ENCODE measurements around the gene MIER2. TPM values are rescaled to one million over a fixed set of nuclear protein-coding genes. Genes with fewer than 3 reads are reported as not detected.
A peak's percentile ranks its signal among the peaks of the same experiment; 100 is the strongest.

The MIER2 gene
- total RNA-seq, 2 experiments from 2014 or later, result 9.5 to 11.5 TPM

DNA sequence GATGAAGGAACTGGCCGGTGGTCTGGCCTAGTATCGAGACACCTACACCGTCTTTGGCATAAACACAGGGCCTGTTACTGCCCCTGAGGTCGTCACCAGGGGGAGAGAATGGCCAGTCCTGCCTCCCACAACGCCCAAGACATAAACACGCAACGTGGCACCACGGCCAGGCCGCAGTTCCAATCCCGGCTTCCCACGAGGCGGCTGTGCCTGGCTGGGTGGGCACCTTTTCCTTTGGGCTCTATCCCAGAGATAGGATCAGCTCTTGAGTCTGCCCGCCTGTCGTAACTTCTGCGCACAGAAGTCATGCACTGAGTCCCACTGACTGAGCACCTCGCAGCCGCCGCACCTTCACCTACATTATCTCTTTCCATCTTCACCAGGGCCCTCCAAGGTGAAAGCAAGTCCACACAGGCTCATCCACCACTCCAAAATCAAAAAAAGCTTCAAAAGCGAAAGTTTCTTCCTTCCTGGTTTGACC, 1.1 kb downstream of the MIER2 start:
- Histone ChIP-seq H3K9me3 (ENCODE audit: control insufficient read depth in 1 of 2, insufficient read depth in 1 of 2, low read length in 2 of 2) (peaks cover 0 to 14% of the 10 kb centered on the region in 2 experiments), H3K36me3 (ENCODE audit: insufficient read depth, low read length) (peaks cover 10% of the 10 kb centered on the region), H3K27ac (ENCODE audit: low read depth in 1 of 2, low read length in 2 of 2) (no peak overlapping the region), H3K27me3 (ENCODE audit: control insufficient read depth in 1 of 2, insufficient read depth in 2 of 2, low read length in 2 of 2) (no peaks in the 10 kb centered on the region), H3K4me3 (ENCODE audit: low read length) (peak overlapping the region; percentile 59), H3K4me1 (ENCODE audit: insufficient read depth, low read length) (peaks cover 46% of the 10 kb centered on the region)
- DNase-seq, result peak in 1 of 14 experiments; percentile 17
- TF ChIP-seq, protein P1, sequence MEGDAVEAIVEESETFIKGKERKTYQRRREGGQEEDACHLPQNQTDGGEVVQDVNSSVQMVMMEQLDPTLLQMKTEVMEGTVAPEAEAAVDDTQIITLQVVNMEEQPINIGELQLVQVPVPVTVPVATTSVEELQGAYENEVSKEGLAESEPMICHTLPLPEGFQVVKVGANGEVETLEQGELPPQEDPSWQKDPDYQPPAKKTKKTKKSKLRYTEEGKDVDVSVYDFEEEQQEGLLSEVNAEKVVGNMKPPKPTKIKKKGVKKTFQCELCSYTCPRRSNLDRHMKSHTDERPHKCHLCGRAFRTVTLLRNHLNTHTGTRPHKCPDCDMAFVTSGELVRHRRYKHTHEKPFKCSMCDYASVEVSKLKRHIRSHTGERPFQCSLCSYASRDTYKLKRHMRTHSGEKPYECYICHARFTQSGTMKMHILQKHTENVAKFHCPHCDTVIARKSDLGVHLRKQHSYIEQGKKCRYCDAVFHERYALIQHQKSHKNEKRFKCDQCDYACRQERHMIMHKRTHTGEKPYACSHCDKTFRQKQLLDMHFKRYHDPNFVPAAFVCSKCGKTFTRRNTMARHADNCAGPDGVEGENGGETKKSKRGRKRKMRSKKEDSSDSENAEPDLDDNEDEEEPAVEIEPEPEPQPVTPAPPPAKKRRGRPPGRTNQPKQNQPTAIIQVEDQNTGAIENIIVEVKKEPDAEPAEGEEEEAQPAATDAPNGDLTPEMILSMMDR (IDR thresholded peaks at IDR 0.05), result no peak
- no peak for ATAC-seq (ENCODE audit: poor library complexity)
- ChIA-PET POLR2A (no interaction called here), CTCF (interaction anchor here (1.1 to 1.7 kb wide), 2 partner anchors 163 to 167 kb away, joined by 3 to 5 read pairs; no protein-coding TSS in a partner anchor)
- Mint-ChIP-seq H3K27ac (peak overlapping the region; percentile 63), H3K9me3 (no peaks in the 10 kb centered on the region), H3K36me3 (ENCODE audit: low read depth) (peaks cover 21% of the 10 kb centered on the region), H3K4me3 (peak overlapping the region; percentile 80), H3K27me3 (no peaks in the 10 kb centered on the region), H3K4me1 (ENCODE audit: low read depth) (peaks cover 64% of the 10 kb centered on the region)
- intact Hi-C loops (cut with DNase I, micrococcal nuclease), result loop anchor here in 1 of 2 experiments (5.0 kb wide), 2 partner anchors 144 to 164 kb away; partner anchors contain the start of gene TPGS1

DNA sequence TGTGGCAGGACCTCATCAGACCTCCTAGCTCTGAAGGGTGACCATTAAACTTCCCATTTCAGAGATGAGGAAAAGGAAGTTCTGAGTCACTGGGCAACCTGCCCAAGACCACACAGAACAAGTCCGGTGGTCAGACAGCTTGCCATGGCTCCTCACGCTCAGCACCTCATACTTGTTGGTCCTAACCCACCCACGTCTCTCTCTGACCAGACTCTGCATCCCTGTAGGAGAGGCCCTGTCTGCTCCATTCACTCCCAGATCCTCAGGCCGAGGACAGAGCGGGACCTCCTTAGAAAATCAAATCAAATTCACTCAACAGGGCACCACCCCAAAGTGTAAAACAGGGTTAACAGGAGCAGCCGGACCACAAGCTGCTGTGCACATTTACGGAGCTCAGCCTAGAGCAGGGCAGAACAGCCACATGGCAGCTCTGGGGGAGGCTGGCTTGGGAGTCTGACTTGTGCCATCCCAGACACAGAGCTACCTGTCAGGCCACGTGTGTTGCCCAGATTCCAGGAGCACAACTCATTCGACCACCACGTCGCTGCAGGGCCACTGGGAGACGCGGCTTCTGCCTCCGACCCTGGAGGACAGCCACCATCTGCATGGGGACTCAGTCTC, 1.7 kb downstream of the MIER2 start:
- no peaks in the 10 kb centered on the region for H3K9me3 Mint-ChIP-seq
- intact Hi-C loops (cut with DNase I, micrococcal nuclease), result loop anchor here in 1 of 2 experiments (5.0 kb wide), 2 partner anchors 144 to 164 kb away; partner anchors contain the start of gene TPGS1
- POLR2A ChIA-PET, result no interaction called here
- peak overlapping the region; percentile 59 for H3K4me3 ChIP-seq (ENCODE audit: low read length)
- H3K4me3 Mint-ChIP-seq, result peak overlapping the region; percentile 80
- peaks cover 24% of the 10 kb centered on the region for H3K36me3 Mint-ChIP-seq (ENCODE audit: low read depth)
- CTCF ChIA-PET, result no interaction called here
- DNase-seq, result peak in 4 of 14 experiments; percentile 4 to 62 (median 28)
- H3K27me3 ChIP-seq (ENCODE audit: control insufficient read depth in 1 of 2, insufficient read depth in 2 of 2, low read length in 2 of 2), result no peaks in the 10 kb centered on the region
- peaks cover 0 to 14% of the 10 kb centered on the region in 2 experiments for H3K9me3 ChIP-seq (ENCODE audit: control insufficient read depth in 1 of 2, insufficient read depth in 1 of 2, low read length in 2 of 2)
- H3K4me1 Mint-ChIP-seq (ENCODE audit: low read depth), result peaks cover 67% of the 10 kb centered on the region
- H3K27ac ChIP-seq (ENCODE audit: low read depth in 1 of 2, low read length in 2 of 2), result no peak overlapping the region
- peaks cover 46% of the 10 kb centered on the region for H3K4me1 ChIP-seq (ENCODE audit: insufficient read depth, low read length)
- TF ChIP-seq, protein P1 (IDR thresholded peaks at IDR 0.05), result no peak
- H3K36me3 ChIP-seq (ENCODE audit: insufficient read depth, low read length), result peaks cover 10% of the 10 kb centered on the region
- H3K27me3 Mint-ChIP-seq, result no peaks in the 10 kb centered on the region
- ATAC-seq (ENCODE audit: poor library complexity), result no peak
- peak overlapping the region; percentile 63 for H3K27ac Mint-ChIP-seq

DNA sequence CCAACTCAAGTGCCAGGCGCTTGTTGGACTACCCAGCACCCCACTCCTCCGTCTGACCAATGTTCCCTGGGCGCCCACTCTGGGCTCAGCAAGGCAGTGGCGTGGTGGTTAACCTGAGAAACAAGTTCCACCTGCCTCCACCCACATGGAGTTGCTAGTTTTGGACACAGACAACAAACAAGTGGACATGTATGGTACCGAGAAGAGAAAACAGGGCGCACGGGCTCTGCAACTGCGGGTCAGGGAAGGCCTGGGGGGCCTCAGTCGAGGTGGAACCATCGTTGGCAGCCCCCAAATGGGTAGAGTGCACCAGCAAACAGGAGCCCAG, 2.5 kb downstream of the MIER2 start:
- H3K4me3 ChIP-seq (ENCODE audit: low read length), result no peak overlapping the region
- intact Hi-C loops (cut with DNase I, micrococcal nuclease), result loop anchor here in 1 of 2 experiments (5.0 kb wide), 2 partner anchors 145 to 165 kb away; partner anchors contain the start of gene TPGS1
- peaks cover 70% of the 10 kb centered on the region for H3K4me1 Mint-ChIP-seq (ENCODE audit: low read depth)
- H3K27ac ChIP-seq (ENCODE audit: low read depth in 1 of 2, low read length in 2 of 2), result peak overlapping the region in 1 of 2 donors; percentile 10
- H3K36me3 ChIP-seq (ENCODE audit: insufficient read depth, low read length), result peaks cover 10% of the 10 kb centered on the region
- peak overlapping the region; percentile 68 for H3K4me3 Mint-ChIP-seq
- no peaks in the 10 kb centered on the region for H3K27me3 Mint-ChIP-seq
- no peaks in the 10 kb centered on the region for H3K27me3 ChIP-seq (ENCODE audit: control insufficient read depth in 1 of 2, insufficient read depth in 2 of 2, low read length in 2 of 2)
- DNase-seq (no peak), ATAC-seq (ENCODE audit: poor library complexity) (no peak)
- ChIA-PET CTCF (no interaction called here), POLR2A (no interaction called here)
- H3K4me1 ChIP-seq (ENCODE audit: insufficient read depth, low read length), result peaks cover 46% of the 10 kb centered on the region
- H3K27ac Mint-ChIP-seq, result peak overlapping the region; percentile 30
- no peaks in the 10 kb centered on the region for H3K9me3 Mint-ChIP-seq
- peaks cover 0 to 14% of the 10 kb centered on the region in 2 experiments for H3K9me3 ChIP-seq (ENCODE audit: control insufficient read depth in 1 of 2, insufficient read depth in 1 of 2, low read length in 2 of 2)
- peaks cover 27% of the 10 kb centered on the region for H3K36me3 Mint-ChIP-seq (ENCODE audit: low read depth)
- TF ChIP-seq, protein P1 (IDR thresholded peaks at IDR 0.05), result no peak

All from CD4-positive, alpha-beta T cell (primary cell).